LHCN-M2 (cell line): ENCODE results near the gene AATK. TPM values are rescaled to one million over a fixed set of nuclear protein-coding genes. Genes with fewer than 3 reads are reported as not detected.

ENCODE experiments used
- DNase-seq: peaks from one replicate; pipeline ENCODE4 v3.0.0-alpha.2; 2012; ENCODE audit warnings: low read depth
- total RNA-seq: library from RNA; depleted of rRNA; stranded (reverse); fragments of >200 nt; gene quantifications from 2 replicates; pipeline ENCODE4 v1.2.3, GENCODE V29; 2014

AATK gene
- total RNA-seq, 1 experiment from 2014 or later = 0.23 TPM

DNA sequence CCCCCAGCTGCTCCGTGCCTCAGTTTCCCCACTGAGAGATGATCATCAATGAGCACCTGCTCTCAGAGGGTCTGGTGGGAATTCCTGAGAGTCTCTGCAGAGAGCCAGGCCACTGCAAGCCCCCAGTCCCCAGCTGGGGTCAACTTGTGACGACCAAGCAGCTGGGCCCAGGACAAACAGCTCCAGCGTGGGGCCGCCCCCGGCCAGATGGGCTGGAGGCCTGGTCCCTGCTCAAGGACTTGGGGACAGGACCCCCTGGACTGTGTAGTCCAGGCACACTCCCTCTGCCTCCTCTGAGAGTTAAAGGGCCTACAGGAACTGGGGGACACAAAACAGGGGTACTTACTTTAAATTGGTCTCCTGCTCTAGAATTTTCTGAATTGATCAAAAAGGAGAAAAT is 16.6 kb upstream of the AATK start:
- DNase-seq = no peak

GRCh38 chr17:81181811-81182185 is 15.8 kb upstream of the AATK start:
- no peak for DNase-seq

GRCh38 chr17:81180836-81181810 is 15.1 kb upstream of the AATK start:
- no peak for DNase-seq

- no peak for DNase-seq
These were observed 13.8 kb upstream of the AATK start for GRCh38 chr17:81179861-81180260.

- DNase-seq = no peak
These were observed 13.2 kb upstream of the AATK start for GRCh38 chr17:81179220-81179619.

DNA sequence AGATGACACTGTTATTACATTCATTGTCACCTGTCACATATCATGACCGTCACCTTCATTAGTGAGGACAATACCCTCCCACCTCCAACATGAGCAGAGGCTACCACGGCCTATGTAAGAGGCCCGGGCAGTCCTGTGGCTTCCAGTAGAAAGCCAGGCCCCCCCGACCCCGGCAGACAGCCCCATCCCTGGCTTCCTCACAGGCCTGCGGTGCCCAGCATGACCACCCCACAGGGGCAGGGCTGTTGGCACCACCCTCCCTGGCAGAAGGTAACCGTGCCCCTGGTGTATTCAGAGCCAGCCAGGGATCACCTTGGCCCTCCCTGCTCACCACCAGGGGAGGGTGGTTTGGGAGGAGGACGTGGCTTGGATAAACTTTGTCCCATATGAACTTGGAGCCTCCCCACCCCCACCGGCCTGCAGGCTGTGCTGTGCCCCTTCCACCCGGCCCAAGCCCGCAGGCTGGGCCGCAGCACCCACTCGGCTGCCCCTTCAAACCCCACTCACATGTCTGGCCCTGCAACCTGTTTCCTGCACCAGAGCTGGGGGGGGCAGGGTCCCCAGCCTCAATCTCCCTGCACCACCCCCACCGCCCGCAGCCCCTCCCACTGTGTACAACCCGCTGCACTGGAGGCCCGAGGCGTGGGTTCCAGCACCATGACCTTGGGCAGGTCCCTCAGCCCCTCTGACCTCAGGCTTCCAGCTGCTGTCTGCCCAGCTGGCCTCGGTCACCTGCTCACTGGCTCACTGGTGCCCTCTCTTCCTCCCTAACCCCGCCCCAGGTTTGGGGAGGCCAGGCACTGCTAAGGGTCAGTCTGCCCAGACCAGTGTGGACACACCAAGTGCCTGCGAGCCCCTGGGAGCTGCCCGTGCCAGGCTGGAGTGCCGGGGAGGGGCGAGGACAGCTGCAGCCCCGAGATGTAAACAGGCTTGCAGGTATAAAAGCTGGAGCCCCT is 12.4 kb upstream of the AATK start:
- DNase-seq = no peak

GRCh38 chr17:81176666-81177065 is 10.6 kb upstream of the AATK start:
- DNase-seq = peak; percentile 9

GRCh38 chr17:81173762-81174155 is 7.7 kb upstream of the AATK start:
- DNase-seq = no peak

DNA sequence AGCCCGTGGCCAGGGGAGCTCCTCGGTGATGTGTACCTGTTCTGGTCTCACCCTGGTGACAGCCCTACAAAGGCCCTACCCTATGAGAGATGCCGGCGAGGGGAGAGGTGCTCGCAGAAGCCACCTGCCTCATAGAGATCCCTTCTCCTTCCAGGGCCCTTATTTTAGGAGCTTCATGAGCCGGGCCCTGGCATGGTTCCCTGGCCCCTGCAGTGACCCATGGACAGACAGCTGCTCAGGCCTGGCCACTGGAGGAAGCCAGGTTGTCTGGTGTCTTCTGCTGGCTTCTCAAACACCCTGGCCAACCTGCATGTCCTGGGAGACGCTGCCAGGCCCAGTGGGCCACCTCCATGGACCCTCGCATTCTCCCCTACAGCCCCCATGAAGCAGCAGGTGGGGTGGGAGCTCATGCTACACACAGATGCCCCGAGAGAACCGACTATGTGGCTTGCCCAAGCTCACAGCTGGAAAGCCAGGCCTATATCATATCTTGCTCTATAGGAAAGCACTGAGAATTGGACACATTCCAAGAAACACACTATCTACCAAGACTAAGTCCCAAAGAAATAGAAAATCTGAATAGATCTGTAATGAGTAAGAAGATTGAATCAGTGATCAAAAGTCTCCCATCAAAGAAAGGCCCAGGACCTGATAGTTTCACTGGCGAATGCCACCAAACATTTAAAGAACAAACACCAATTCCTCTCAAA is 7.2 kb upstream of the AATK start:
- no peak for DNase-seq

DNA sequence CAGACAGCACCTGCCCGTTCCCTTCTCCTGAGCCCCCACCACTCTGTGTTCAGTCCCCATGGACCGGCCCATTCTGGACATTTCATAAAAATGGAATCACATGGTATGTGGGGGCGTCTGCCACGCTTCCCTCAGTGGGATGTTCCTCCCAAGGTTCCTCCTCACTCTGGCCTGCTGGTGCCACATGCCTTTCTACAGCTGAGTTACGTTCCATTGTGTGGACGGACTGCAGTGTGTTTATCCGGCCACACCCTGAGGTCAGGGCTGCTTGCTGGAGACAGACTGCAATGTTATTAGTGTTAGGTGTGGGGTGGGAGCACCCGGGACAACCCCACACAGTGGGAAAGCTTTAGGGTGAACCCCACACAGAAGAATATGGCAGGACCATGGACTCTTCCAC is 5.9 kb upstream of the AATK start:
- no peak for DNase-seq

GRCh38 chr17:81170727-81171494 is 4.9 kb upstream of the AATK start:
- no peak for DNase-seq

- DNase-seq = no peak
These were observed 3.9 kb upstream of the AATK start for GRCh38 chr17:81169870-81170309.

DNA sequence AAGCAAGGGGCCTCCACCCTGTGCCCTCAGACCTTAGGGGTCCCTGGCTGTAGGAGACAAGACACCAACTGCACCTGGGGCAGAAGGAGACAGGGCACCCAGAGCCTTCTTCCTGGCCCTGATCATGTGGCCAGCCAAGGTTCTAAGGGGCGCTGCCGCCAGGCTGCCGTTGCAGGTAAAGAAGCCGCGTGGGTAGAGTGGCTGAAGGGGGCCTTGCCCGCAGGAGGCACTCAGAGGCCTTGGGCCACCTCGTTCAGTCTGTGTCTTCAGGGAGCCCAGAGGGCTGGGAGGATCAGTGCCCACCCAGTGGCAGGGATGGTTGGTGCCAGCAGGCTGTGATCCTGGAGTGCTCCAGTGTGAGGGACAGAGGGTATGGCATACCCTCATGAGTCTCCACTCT is 1.6 kb upstream of the AATK start:
- no peak for DNase-seq

- no peak for DNase-seq
These were observed 1.1 kb upstream of the AATK start for GRCh38 chr17:81167194-81167524.

GRCh38 chr17:81165246-81166032 is 582 bp downstream of the AATK start, which contains the start of gene PVALEF:
Gene PVALEF, plus strand, starts transcription at chr17:81165507. Its CDS starts 15,720 bp downstream, at chr17:81181227.
- no peak for DNase-seq

DNA sequence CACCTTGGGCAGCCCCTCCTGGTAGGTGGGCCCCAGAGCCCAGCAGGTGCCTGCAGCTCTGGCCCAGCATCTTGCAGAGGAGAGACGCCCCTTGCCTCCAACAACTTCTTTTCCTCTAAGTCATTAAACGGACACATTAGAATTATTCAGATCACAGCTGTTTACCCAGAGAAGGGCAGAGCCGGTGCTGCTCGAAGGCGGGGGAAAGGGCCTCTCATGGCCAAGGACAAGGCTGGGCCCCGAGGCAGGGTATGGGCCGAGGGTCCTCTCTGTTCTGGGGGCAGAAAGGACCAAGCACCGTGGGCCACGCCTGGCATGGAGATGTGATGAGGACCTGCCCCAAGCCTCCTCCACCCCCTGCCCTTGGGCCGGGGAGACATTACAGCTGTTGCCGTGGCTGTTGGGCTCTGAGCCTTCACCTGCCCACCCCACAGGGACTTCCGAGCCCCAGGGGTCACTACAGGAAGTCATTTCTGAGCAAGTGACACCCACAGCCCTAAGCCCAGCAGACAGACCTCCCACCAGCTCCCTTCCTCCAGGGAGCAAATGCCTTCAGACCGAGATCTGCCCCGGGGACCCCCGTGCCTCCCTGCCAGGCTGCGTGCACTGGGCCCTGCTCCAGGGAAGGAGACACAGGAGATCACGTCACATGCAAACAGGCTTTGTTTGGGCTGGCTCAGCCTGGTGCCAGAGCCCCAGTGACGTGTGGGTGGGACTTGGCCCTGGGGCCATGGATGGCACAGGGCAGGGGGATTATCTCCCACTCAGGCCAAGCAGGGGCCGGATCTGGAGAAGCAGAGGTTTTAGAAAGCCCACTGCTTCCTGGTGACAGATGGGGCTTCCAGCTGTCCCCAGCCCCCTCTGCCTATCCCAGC is 1.4 kb downstream of the AATK start:
- no peak for DNase-seq

DNA sequence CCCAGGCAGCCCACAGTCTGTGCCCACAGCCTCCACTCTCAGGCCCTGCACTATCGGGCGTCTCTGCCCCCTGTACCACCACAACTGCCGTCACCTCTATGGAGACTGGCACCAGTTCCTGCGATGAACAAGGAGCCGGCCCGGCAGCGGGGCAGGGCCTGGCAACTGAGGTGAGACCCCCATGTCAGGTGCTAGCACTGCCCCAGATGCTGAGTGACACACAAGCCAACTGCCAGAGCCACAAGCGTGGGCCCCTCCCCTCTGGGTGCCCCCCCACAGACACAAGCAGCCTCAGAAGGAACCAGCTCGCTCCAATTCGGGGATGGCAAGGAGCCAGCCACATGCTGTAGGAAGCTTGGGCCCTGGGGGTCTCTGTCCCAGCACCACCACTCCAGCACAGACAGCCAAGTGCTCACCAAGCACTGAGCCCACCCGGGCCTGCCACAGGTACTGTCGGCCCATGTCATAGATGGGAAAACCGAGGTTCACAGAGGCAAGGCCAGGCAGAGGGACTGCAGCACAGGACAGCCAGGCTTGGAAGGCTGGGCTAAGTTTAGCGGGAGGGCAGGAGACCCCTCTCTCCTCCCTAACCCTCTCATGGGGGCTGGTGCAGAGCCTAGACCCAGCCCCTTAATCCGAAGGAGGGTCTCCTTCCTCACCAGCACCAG is 2.2 kb downstream of the AATK start:
- no peak for DNase-seq

- DNase-seq = no peak
These were observed 2.8 kb downstream of the AATK start for GRCh38 chr17:81163051-81163695.
